NCI-H460 (cell line): ENCODE measurements around the gene PLEKHG5. TPM values are rescaled to one million over a fixed set of nuclear protein-coding genes. Genes with fewer than 3 reads are reported as not detected.

Experiments
- DNase-seq: peaks from one replicate; pipeline ENCODE4 v3.0.0-alpha.2; 2016; ENCODE audit warnings: low read depth; ENCODE audit errors: extremely low read depth
- total RNA-seq: library from RNA; depleted of rRNA; stranded (reverse); fragments of >200 nt; shearing (Covaris generic); gene quantifications from 2 replicates; pipeline ENCODE4 v1.2.3, GENCODE V29; 2014

PLEKHG5 gene
- total RNA-seq, 1 experiment from 2014 or later, result 3.6 TPM

GRCh38 chr1:6484826-6485167 is 6.7 kb downstream of the PLEKHG5 start:
- DNase-seq, result no peak

DNA sequence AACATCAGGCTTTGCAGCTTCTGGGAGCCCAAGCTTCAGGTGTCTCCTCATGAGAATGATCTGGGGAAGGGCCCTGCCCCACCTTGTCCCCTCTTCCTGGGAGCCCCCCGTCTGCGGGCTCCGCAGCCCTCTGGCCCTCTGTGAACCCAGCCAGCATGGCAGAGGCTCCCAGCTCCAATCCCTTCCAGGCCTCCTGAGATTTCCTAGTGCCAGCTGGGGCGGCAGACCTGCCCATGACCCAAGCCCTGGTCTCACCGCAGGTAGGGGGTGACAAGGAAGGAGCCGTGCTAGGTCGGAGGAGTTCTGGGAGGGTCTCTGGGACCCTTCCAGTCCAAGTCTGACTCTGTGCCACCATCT is 7.7 kb downstream of the PLEKHG5 start:
- DNase-seq, result no peak

DNA sequence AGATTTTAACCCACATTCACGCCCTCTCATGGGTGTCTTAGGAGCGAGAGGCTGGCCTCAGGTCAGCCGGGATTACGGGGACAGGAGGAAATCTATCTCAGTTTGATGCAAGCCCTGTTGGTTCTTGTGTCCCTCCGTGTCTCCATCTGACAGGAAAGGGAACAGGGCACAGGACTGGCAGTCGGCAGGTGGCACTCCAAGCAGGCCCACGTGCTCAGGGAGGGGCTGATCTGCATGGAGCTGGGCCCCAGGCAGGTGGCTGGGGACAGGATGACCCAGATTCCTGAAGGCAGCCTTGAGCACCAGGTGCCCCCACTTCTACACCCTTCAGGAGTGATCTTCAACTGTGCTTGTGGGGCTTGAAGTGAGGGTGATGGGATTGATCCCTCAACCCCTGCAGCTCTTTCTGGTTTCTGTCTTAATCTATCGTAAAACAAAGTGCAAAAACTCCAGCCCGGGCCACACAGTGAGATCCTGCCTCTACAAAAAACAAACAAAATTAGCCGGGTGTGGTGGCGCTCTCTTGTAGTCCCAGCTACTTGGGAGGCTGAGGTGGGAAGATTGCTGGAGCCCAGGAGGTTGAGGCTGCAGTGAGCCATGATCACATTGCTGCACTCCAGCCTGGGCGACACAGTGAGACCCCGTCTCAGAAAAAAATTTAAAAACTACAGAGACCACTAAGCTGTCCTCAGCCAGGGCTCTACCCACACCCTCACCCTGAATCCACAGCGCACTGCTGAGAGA is 8.3 kb downstream of the PLEKHG5 start:
- DNase-seq, result no peak

DNA sequence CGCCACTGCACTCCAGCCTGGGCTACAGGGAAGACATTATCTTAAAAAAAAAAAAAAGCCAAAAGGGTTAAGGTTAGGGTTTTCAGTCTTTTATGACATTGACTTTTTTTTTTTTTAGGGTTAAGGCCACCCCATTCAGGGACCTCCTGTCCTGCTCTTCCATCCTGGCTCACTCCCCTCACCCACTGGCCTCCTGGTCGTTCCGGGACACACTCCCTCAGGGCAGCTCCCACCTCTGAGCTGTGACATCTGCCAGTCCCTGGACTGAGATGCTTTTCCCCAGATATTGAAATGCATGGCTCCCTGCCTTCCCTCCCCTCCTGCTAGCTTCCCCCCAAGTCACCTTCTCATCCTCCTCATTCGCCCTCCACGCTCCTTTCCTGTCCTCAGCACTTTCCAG is 9.6 kb downstream of the PLEKHG5 start:
- no peak for DNase-seq

- DNase-seq, result no peak
Observed at GRCh38 chr1:6477039-6477820, 14.2 kb downstream of the PLEKHG5 start.

DNA sequence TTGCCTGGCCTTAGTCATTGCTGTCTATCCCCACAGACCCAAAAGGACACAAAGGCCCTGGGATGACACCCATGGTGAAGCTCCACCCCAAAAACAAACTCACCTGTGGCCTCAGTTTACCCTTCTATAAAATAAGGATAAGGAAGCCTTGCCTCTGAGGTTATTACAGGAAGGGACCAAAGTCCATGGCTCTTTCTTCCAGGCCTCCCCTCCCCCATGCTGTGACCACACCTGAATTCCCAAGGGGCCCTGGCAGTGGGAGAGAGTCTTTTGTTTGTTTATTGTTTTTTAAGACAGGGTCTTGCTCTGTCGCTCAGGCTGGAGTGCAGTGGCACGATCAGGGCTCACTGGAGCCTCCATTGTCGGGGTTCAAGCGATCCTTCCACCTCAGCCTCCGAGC is 15.0 kb downstream of the PLEKHG5 start:
- no peak for DNase-seq

- DNase-seq, result no peak
Observed at GRCh38 chr1:6475381-6476133, 15.9 kb downstream of the PLEKHG5 start.

GRCh38 chr1:6474815-6475282 is 16.6 kb downstream of the PLEKHG5 start:
- no peak for DNase-seq

DNA sequence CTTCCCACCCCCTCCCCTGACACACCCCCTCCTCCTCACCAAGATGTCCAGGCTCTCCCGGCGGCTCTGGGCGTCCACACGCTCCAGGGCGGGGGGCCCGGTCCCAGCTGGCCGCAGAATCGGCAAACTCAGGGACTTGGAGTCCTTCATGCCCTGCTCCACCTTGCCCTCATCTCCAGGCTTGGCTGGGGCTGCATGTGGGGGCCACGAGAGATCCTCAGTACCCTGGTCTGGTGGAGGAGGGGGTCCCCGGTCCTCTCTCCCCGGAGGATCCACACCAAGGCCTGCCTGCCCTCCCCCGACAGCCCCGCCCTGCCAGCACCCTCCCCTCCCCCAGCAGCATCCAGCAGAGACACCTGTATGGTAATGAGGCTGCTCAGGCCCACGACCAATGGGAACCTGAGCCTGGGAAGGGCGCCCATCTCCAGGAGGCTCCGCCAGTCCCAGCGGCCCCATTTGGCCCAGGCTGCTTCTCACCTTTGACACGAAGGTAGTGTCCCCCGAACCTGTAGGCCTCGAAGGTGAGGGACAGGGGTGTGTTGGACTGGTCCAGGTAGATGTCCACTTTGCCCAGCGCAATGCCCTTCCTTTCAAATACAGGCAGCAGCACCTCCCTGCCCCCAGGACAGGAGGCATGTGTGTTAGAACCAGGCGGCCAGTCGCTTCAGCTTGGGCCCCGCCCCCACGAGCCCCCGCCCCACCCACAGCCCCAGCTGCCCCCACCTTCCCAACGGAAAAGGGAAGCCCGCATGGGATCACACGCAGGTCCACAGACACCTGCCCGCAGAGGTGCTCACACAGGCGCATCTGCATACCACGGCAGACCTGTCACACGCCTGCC is 17.3 kb downstream of the PLEKHG5 start:
- no peak for DNase-seq

- DNase-seq, result no peak
Observed at GRCh38 chr1:6473156-6473555, 18.3 kb downstream of the PLEKHG5 start.

DNA sequence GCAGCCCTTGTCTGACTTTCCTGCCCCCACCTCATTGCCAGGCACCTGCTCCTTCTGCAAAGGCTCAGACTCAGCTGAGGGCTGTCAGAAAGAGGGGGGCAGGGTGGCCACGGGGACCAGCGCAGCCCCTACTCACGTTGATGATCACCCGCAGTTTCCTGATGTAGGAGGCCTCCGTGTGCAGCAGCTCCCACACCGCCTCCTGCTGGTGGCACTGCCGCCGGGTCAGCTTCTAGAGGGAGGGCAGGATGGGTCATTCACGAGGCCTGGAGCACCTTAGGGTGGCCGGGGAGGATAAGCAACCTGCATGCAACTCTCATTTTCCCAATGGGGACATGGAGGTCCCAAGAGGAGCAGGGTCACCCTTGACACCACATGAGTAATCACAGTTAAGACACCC is 19.1 kb downstream of the PLEKHG5 start:
- no peak for DNase-seq

DNA sequence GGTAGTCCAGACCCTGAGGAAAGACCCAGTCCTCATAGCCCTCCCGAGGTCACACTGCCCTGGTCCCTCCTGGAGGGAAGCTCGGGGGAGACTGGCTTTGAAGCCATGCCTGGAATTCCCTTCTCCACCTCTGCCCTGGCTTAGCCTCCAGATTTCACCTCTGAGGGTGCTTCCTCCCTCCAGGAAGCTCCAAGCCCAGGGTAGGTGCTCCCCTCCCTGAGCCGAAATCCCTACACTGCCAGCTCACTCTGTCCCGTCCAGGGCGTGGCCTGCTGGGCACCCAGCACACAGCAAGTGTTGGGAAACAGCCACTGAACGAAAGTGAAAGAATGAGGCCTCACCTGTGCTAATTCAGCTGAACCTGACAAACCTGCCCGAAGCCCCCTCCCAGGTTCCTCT is 19.5 kb downstream of the PLEKHG5 start:
- no peak for DNase-seq

- no peak for DNase-seq
Observed at GRCh38 chr1:6471086-6471969, 20.1 kb downstream of the PLEKHG5 start.

- no peak for DNase-seq
Observed at GRCh38 chr1:6470132-6471085, 21.1 kb downstream of the PLEKHG5 start.

- no peak for DNase-seq
Observed at GRCh38 chr1:6468729-6469461, 22.6 kb downstream of the PLEKHG5 start.

- DNase-seq, result no peak
Observed at GRCh38 chr1:6467744-6468688, 23.5 kb downstream of the PLEKHG5 start.

- DNase-seq, result no peak
Observed at GRCh38 chr1:6467224-6467623, 24.2 kb downstream of the PLEKHG5 start.
